ENCODE data around the gene LMCD1.

Gene LMCD1

DNA sequence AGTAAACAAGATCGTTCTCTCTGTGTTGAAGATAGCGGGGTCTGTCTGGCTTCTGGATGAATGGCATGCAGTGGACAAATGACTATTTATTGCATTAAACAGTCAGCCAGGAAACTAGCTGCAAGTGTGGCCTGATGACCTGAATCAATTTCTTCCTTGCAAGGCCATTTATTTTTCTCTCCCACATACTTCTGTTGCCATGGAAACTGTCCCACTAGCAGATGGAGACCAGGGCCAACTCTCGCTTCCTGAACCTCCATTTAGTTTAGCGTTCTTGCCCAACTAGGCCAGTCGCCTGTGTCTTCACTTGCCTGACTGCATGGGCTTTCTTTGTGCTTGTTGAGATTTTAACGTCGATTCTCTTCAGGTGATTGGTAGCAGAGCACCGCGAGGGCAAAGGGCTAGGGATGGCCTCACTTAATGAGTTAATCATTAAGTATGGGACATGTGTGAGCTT is 27.6 kb downstream of the LMCD1 start:
- Histone ChIP-seq H3K9me3 (ENCODE audit: low read depth, low read length) (no peaks in the 10 kb centered on the region), H3K27ac (no peak overlapping the region), H3K9ac (ENCODE audit: insufficient read length) (no peak overlapping the region), H3K4me3 (no peak overlapping the region), H3K36me3 (ENCODE audit: insufficient read depth, low read length) (no peaks in the 10 kb centered on the region)
- TF ChIP-seq FOXP2 (optimal IDR thresholded peaks at IDR 0.05; ENCODE audit: control extremely low read depth, extremely low read length, insufficient read depth) (no peak), POLR2AphosphoS5 (IDR thresholded peaks at IDR 0.05; ENCODE audit: borderline replicate concordance, low read depth, low read length) (no peak), EZH2 (IDR thresholded peaks at IDR 0.05) (no peak)
- no peak for DNase-seq (ENCODE audit: low read depth, low spot score)

DNA sequence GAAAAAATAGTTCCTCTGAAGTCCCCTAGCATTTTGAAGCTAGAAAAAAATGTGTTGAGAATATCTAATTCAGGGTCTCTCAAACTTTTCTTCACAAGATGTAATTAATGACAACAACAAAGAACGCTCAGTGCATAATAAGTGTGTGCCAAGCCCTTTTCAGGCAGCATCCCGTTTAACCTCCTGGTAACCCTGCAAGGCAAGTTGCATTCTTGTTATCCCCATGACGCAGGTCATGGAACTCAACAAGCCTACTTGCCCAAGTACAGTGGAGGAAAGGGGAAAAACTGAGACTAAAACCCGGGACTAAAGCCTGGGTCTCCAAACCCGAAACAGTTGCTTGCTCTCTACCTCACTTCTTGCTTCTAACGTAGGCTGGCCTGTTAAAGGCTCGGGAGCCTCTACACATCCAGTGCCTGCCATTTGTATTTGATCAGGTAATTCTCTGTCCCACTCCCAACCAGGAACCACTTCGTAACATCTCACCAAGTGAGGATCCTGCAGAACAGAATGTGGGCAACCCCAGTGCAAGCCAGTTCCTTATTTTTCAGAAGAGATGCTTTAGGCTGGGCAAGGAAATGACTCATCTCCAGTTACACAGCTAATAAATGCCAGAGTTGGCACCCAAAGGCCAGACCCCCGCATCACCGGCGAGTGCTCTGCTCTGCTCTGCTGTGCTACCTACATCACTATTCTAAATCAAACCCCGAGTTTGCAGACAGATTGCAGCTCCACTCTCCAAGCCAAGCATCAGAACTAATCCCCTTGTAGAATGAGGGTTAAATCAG is 28.3 kb downstream of the LMCD1 start:
- Histone ChIP-seq H3K27ac (no peak overlapping the region), H3K36me3 (ENCODE audit: insufficient read depth, low read length) (no peaks in the 10 kb centered on the region), H3K9me3 (ENCODE audit: low read depth, low read length) (no peaks in the 10 kb centered on the region), H3K9ac (ENCODE audit: insufficient read length) (no peak overlapping the region), H3K4me3 (no peak overlapping the region)
- DNase-seq (ENCODE audit: low read depth, low spot score): no peak
- no peak for TF ChIP-seq POLR2AphosphoS5 (IDR thresholded peaks at IDR 0.05; ENCODE audit: borderline replicate concordance, low read depth, low read length)

DNA sequence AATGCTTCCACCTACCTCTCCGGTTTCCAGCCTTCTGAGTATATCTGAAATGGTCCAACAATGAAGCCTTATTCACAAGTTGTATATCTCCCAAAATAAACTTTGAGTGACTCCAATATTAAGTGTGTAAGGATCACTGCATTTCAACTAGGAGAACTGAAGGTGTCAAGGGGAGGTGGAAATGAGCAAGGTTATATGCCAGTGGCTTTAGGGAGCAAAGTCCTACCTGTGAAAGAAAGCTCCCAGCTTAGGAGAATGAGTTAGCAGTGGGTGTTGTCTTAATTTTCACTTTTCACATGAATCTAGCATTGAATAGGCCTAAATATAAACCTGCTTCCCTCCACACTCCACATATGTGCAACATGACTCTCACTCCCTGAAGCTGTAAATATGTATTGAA is 29.0 kb downstream of the LMCD1 start:
- no peaks in the 10 kb centered on the region for H3K9me3 ChIP-seq (ENCODE audit: low read depth, low read length)
- DNase-seq (ENCODE audit: low read depth, low spot score): no peak
- no peak overlapping the region for H3K4me3 ChIP-seq
- TF ChIP-seq FOXP2 (optimal IDR thresholded peaks at IDR 0.05; ENCODE audit: control extremely low read depth, extremely low read length, insufficient read depth) (no peak), POLR2AphosphoS5 (IDR thresholded peaks at IDR 0.05; ENCODE audit: borderline replicate concordance, low read depth, low read length) (no peak), EZH2 (IDR thresholded peaks at IDR 0.05) (no peak)
- no peak overlapping the region for H3K9ac ChIP-seq (ENCODE audit: insufficient read length)
- no peaks in the 10 kb centered on the region for H3K36me3 ChIP-seq (ENCODE audit: insufficient read depth, low read length)
- H3K27ac ChIP-seq: no peak overlapping the region

DNA sequence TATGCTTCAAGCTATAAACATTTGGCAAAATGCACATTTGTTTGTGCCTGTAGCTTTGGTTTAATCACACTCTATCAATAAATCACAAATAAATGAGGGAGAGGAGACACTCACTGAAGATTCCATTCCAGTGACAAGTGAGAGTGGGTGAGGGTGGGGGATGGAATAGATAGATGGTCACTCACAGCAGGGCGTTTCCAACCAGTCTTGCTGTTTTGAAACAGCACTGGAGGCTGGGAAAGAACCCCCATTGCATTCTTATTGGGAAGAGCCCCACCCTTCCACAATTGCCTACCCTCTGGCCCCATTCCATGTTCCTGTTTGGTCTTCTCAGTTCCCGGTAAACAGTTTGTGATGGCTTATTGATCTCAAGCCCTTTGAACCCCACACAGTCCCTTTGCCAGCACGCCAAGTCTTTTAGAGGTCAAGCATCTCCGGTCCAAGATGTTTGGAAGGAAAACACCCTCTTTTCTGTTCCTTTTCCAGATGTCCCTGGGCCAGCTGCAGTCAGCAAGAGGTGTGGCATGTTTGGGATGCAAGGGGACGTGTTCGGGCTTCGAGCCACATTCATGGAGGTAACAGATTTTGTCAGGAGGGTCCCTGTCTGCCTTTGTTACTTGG is 30.7 kb downstream of the LMCD1 start:
- no peak overlapping the region for H3K27ac ChIP-seq
- no peak for DNase-seq (ENCODE audit: low read depth, low spot score)

DNA sequence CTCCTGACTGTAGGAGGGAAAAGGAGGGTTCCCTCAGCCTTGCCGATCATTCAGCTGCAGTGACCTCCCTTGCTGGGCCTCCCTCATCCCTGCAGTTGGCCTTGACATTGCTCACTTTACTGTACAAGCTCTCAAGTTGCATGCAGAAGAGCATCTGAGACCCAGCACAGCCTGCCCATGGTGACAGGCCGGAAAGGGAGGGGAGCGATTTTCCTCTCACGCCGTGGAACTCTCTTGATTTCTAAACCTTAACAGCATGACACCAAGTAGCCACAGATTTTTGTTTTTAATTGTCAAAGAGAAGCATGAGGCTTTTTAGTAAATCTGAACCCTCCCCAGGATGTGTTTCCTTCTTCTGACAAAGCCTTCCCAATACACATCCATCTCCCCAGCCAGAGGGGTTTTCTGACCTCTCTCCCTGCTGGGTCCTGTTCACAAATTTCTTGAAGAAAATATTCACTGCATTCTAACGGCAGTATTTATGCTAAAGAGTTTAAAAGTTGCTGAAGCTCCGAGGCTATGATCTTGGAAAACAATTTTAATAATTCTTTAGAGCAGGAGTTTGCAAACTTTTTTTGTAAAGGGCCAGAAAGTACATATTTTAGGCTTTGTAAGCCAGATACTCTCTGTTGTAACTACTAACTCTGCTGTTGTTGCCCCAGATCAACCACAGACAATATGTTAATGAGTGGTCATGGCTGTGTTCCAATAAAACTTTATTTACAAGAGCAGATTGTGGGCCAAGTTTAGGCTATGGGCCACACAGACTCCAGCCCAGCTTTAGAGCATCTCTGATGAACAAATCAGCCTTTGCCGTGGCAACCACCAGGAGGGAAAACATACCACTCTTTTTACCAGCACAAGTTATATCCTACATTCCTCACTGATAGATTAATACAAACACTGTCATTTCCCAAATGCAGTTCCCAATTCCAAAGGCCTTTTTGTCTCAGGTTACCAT is 34.8 kb downstream of the LMCD1 start:
- TF ChIP-seq POLR2AphosphoS5 (IDR thresholded peaks at IDR 0.05; ENCODE audit: borderline replicate concordance, low read depth, low read length) (no peak), FOXP2 (optimal IDR thresholded peaks at IDR 0.05; ENCODE audit: control extremely low read depth, extremely low read length, insufficient read depth) (no peak), EZH2 (IDR thresholded peaks at IDR 0.05) (no peak)
- H3K4me3 ChIP-seq: no peak overlapping the region
- no peak overlapping the region for H3K9ac ChIP-seq (ENCODE audit: insufficient read length)
- no peak for DNase-seq (ENCODE audit: low read depth, low spot score)
- no peaks in the 10 kb centered on the region for H3K36me3 ChIP-seq (ENCODE audit: insufficient read depth, low read length)
- no peaks in the 10 kb centered on the region for H3K9me3 ChIP-seq (ENCODE audit: low read depth, low read length)
- no peak overlapping the region for H3K27ac ChIP-seq

More for the DNA sequence above, 30.7 kb downstream of the LMCD1 start:
- Histone ChIP-seq H3K36me3 (ENCODE audit: insufficient read depth, low read length) (no peaks in the 10 kb centered on the region), H3K4me3 (no peak overlapping the region), H3K9ac (ENCODE audit: insufficient read length) (no peak overlapping the region), H3K9me3 (ENCODE audit: low read depth, low read length) (no peaks in the 10 kb centered on the region)
- no peak for TF ChIP-seq EZH2 (IDR thresholded peaks at IDR 0.05)
- TF ChIP-seq POLR2AphosphoS5 (IDR thresholded peaks at IDR 0.05; ENCODE audit: borderline replicate concordance, low read depth, low read length): no peak
- no peak for TF ChIP-seq FOXP2 (optimal IDR thresholded peaks at IDR 0.05; ENCODE audit: control extremely low read depth, extremely low read length, insufficient read depth)

DNA sequence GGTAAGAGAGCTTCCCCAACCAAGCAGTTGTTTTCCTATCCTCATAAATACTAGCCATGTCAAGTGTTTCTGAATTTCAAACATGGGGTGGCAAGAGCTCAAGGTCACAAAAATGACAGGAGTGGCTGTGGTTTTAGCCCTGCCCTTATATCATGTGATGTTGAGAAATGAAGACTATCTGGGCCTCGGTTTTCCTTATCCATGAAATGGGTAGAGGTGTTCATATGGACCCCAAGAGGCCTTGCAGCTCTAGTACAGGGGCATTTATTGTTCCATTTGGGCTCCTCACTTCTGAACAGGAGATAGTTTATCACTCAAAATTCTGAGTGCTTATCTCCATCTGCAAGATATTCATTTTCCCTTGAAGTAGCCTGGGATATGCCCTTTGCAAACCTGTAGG is 35.8 kb downstream of the LMCD1 start:
- DNase-seq (ENCODE audit: low read depth, low spot score): no peak
- H3K36me3 ChIP-seq (ENCODE audit: insufficient read depth, low read length): no peaks in the 10 kb centered on the region
- no peak overlapping the region for H3K4me3 ChIP-seq
- no peaks in the 10 kb centered on the region for H3K9me3 ChIP-seq (ENCODE audit: low read depth, low read length)
- H3K27ac ChIP-seq: no peak overlapping the region
- TF ChIP-seq POLR2AphosphoS5 (IDR thresholded peaks at IDR 0.05; ENCODE audit: borderline replicate concordance, low read depth, low read length) (no peak), FOXP2 (optimal IDR thresholded peaks at IDR 0.05; ENCODE audit: control extremely low read depth, extremely low read length, insufficient read depth) (no peak)
- H3K9ac ChIP-seq (ENCODE audit: insufficient read length): no peak overlapping the region

DNA sequence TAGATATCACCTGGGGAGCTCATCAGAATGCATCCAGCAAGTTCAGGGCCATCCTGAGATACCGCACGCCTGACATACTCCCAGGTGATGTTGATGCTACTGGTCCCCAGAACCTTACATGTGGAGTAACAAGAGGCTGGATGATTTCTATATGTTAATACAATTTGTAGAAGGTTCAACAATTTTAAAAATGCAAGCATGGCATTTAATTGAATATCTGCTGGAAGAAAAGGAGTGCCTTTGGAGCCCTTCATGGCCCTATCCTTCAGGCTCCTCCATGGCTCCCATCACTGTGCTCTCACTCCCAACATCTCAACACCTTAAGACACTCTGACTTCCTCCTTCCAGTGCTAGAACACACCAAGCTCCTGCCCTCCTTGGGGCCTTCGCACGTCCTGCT is 36.6 kb downstream of the LMCD1 start:
- no peaks in the 10 kb centered on the region for H3K36me3 ChIP-seq (ENCODE audit: insufficient read depth, low read length)
- no peak overlapping the region for H3K9ac ChIP-seq (ENCODE audit: insufficient read length)
- no peak overlapping the region for H3K4me3 ChIP-seq
- no peak overlapping the region for H3K27ac ChIP-seq
- no peak for DNase-seq (ENCODE audit: low read depth, low spot score)
- TF ChIP-seq FOXP2 (optimal IDR thresholded peaks at IDR 0.05; ENCODE audit: control extremely low read depth, extremely low read length, insufficient read depth) (no peak), POLR2AphosphoS5 (IDR thresholded peaks at IDR 0.05; ENCODE audit: borderline replicate concordance, low read depth, low read length) (no peak), EZH2 (IDR thresholded peaks at IDR 0.05) (no peak)
- no peaks in the 10 kb centered on the region for H3K9me3 ChIP-seq (ENCODE audit: low read depth, low read length)

DNA sequence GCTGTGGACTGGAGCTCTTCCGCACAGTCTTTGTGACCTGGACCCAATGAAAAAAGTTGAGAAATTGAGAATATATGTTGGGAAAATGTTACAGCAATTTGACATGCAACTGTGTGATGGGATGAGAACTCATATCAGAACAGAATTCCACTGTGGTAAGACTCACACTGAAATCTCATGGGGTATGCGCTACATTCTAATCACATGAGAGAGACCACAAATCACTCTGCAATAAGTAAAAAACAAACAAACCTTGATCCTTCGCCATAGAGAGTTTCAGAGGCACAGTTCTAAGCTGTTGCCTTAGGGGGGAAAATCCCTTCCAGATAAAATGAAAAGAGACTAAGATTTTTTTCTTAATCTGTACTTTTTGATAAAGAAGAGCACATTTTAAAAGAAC is 37.3 kb downstream of the LMCD1 start:
- no peak for DNase-seq (ENCODE audit: low read depth, low spot score)
- H3K9ac ChIP-seq (ENCODE audit: insufficient read length): no peak overlapping the region
- H3K27ac ChIP-seq: no peak overlapping the region
- H3K9me3 ChIP-seq (ENCODE audit: low read depth, low read length): no peaks in the 10 kb centered on the region
- TF ChIP-seq EZH2 (IDR thresholded peaks at IDR 0.05) (no peak), FOXP2 (optimal IDR thresholded peaks at IDR 0.05; ENCODE audit: control extremely low read depth, extremely low read length, insufficient read depth) (no peak), POLR2AphosphoS5 (IDR thresholded peaks at IDR 0.05; ENCODE audit: borderline replicate concordance, low read depth, low read length) (no peak)
- no peak overlapping the region for H3K4me3 ChIP-seq
- H3K36me3 ChIP-seq (ENCODE audit: insufficient read depth, low read length): no peaks in the 10 kb centered on the region

Measured in SK-N-MC (cell line).